ENCODE measurements around the gene LARGE1. TPM values are rescaled to one million over a fixed set of nuclear protein-coding genes. Genes with fewer than 3 reads are reported as not detected.

Gene LARGE1
- total RNA-seq, 1 donor from 2014 or later = 81.2 TPM

GRCh38 chr22:33865996-33866395 is 54.3 kb downstream of the LARGE1 start:
- peaks cover 3% of the 10 kb centered on the region for H3K27me3 Mint-ChIP-seq (ENCODE audit: unreplicated experiment)
- no peak for TF ChIP-seq CTCF (IDR thresholded peaks at IDR 0.05; ENCODE audit: partially characterized antibody, unreplicated experiment)
- H3K27ac Mint-ChIP-seq (ENCODE audit: unreplicated experiment) = no peak overlapping the region
- no peaks in the 10 kb centered on the region for H3K36me3 Mint-ChIP-seq (ENCODE audit: unreplicated experiment)
- no peak overlapping the region for H3K4me3 Mint-ChIP-seq (ENCODE audit: unreplicated experiment)
- no peak for DNase-seq
- peaks cover 6% of the 10 kb centered on the region for H3K4me1 Mint-ChIP-seq (ENCODE audit: low read depth, unreplicated experiment)
- H3K9me3 Mint-ChIP-seq (ENCODE audit: unreplicated experiment) = peaks cover 4% of the 10 kb centered on the region

- no peak overlapping the region for H3K4me3 Mint-ChIP-seq (ENCODE audit: unreplicated experiment)
- H3K36me3 Mint-ChIP-seq (ENCODE audit: unreplicated experiment) = no peaks in the 10 kb centered on the region
- H3K27me3 Mint-ChIP-seq (ENCODE audit: unreplicated experiment) = peaks cover 4% of the 10 kb centered on the region
- H3K9me3 Mint-ChIP-seq (ENCODE audit: unreplicated experiment) = peaks cover 4% of the 10 kb centered on the region
- DNase-seq = no peak
- no peak for TF ChIP-seq CTCF (IDR thresholded peaks at IDR 0.05; ENCODE audit: partially characterized antibody, unreplicated experiment)
- H3K4me1 Mint-ChIP-seq (ENCODE audit: low read depth, unreplicated experiment) = peaks cover 11% of the 10 kb centered on the region
- no peak overlapping the region for H3K27ac Mint-ChIP-seq (ENCODE audit: unreplicated experiment)
Measured at GRCh38 chr22:33865248-33865647, 55.0 kb downstream of the LARGE1 start.

DNA sequence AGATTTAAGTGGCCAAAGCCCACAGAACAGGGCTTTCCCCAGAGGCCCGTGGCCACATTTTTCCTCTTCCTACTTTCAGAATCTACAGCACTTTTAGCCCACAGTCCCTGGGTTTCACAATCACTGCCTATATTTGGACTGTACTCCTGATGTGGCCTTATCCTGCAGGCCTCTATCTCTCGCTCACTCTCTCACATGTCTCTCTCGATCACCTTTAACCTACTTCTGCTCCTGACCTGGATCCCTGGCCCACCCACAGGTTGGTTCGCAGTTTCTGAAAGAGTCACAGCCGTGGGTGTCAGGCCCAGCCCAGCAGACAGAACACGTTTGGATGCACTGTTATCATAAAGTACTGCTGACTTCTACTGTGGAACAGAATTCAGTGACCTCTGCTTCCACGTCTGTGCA is 55.5 kb downstream of the LARGE1 start:
- no peak overlapping the region for H3K4me3 Mint-ChIP-seq (ENCODE audit: unreplicated experiment)
- TF ChIP-seq CTCF (IDR thresholded peaks at IDR 0.05; ENCODE audit: partially characterized antibody, unreplicated experiment) = no peak
- no peak overlapping the region for H3K27ac Mint-ChIP-seq (ENCODE audit: unreplicated experiment)
- no peak for DNase-seq
- no peaks in the 10 kb centered on the region for H3K36me3 Mint-ChIP-seq (ENCODE audit: unreplicated experiment)
- peaks cover 4% of the 10 kb centered on the region for H3K9me3 Mint-ChIP-seq (ENCODE audit: unreplicated experiment)
- H3K27me3 Mint-ChIP-seq (ENCODE audit: unreplicated experiment) = peaks cover 4% of the 10 kb centered on the region
- peaks cover 10% of the 10 kb centered on the region for H3K4me1 Mint-ChIP-seq (ENCODE audit: low read depth, unreplicated experiment)

DNA sequence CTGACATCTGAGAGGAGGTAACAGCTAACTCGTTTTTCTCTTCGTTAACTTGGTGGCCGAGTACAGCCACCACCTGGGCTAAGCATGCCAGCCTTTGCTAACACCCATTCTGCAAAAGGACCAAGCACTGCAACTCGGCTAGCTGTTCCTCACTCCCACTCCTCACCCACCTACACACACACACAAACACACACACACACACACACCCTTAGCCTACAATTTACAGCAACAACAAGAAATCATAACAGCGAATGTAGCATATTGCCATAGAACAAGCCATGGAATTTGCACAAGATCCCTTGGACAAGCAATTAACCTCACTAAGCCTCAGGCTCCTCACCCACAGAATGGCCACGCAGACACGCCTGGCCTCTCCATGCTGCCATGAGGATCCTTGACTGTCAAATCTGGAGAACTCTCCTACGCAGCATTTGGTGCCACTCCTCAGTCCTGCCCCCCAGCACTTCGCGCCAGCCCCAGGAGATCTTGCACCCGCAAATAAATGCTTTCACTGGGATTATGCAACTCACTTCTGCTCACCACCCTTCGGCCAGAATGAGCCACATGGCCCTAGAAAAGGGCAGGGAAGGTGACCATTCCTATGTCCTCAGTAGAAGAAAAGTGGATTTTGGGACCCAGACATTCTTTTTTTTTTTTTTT is 58.9 kb downstream of the LARGE1 start:
- peaks cover 4% of the 10 kb centered on the region for H3K27me3 Mint-ChIP-seq (ENCODE audit: unreplicated experiment)
- no peak for DNase-seq
- no peaks in the 10 kb centered on the region for H3K36me3 Mint-ChIP-seq (ENCODE audit: unreplicated experiment)
- H3K27ac Mint-ChIP-seq (ENCODE audit: unreplicated experiment) = no peak overlapping the region
- peaks cover 4% of the 10 kb centered on the region for H3K9me3 Mint-ChIP-seq (ENCODE audit: unreplicated experiment)
- TF ChIP-seq CTCF (IDR thresholded peaks at IDR 0.05; ENCODE audit: partially characterized antibody, unreplicated experiment) = no peak
- H3K4me1 Mint-ChIP-seq (ENCODE audit: low read depth, unreplicated experiment) = peaks cover 13% of the 10 kb centered on the region
- no peak overlapping the region for H3K4me3 Mint-ChIP-seq (ENCODE audit: unreplicated experiment)

DNA sequence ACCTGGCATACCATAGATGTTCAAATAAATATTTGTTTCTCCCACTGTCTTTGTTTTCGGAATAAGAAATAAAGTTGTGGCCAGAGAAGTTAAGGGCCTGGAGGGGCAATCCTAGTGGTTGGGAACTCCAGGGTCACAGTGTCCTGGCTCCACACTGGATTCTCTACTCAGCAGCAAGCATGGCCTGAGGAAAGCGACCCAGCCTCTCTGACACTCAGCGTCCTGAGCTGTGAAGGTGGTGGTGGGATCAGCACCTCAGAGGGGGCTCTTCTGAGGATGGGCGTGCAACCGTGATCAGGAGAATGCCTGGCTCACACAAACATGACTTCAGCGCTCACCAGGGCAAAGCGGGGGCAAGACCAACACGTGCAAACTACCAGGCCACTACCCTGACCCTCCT is 59.9 kb downstream of the LARGE1 start:
- Mint-ChIP-seq H3K9me3 (ENCODE audit: unreplicated experiment) (peaks cover 4% of the 10 kb centered on the region), H3K4me3 (ENCODE audit: unreplicated experiment) (no peak overlapping the region), H3K4me1 (ENCODE audit: low read depth, unreplicated experiment) (peaks cover 20% of the 10 kb centered on the region), H3K36me3 (ENCODE audit: unreplicated experiment) (no peaks in the 10 kb centered on the region), H3K27me3 (ENCODE audit: unreplicated experiment) (peaks cover 4% of the 10 kb centered on the region), H3K27ac (ENCODE audit: unreplicated experiment) (no peak overlapping the region)
- DNase-seq = no peak
- TF ChIP-seq CTCF (IDR thresholded peaks at IDR 0.05; ENCODE audit: partially characterized antibody, unreplicated experiment) = no peak

Data from glutamatergic neuron (in vitro differentiated cells).